Duodenal mucosa (tissue), 2 donors: Measurements from ENCODE around the gene RNF217.

Source experiments
- H3K27ac ChIP-seq: one replicate; pipeline ENCODE4 v1.7.0; 2013; ENCODE audit warnings: low read depth, low read length
- H3K27me3 ChIP-seq, 2 donors: one replicate each; pipeline ENCODE4 v1.7.0; 2013; ENCODE audit warnings: low read length in 2 of 2, control low read depth in 1 of 2; ENCODE audit not compliant: insufficient read depth in 2 of 2, control insufficient read depth in 1 of 2
- H3K36me3 ChIP-seq, 2 donors: one replicate each; pipeline ENCODE4 v1.7.0; 2013; ENCODE audit warnings: low read length in 2 of 2, control low read depth in 1 of 2; ENCODE audit not compliant: insufficient read depth in 2 of 2, control insufficient read depth in 1 of 2
- H3K4me1 ChIP-seq, 2 donors: one replicate each; pipeline ENCODE4 v1.7.0; 2013; ENCODE audit warnings: low read length in 2 of 2, control low read depth in 1 of 2; ENCODE audit not compliant: insufficient read depth in 2 of 2, control insufficient read depth in 1 of 2
- H3K4me3 ChIP-seq, 2 donors: one replicate each; pipeline ENCODE4 v1.7.0; 2013; ENCODE audit warnings: low read length in 2 of 2, low read depth in 1 of 2
- H3K9ac ChIP-seq, 2 donors: one replicate each; pipeline ENCODE4 v1.7.0; 2013; ENCODE audit warnings: low read length in 2 of 2, low read depth in 1 of 2
- H3K9me3 ChIP-seq, 2 donors: one replicate each; pipeline ENCODE4 v1.7.0; 2013; ENCODE audit warnings: low read length in 2 of 2, control low read depth in 1 of 2; ENCODE audit not compliant: control insufficient read depth in 1 of 2

Gene RNF217

GRCh38 chr6:125009578-125009977 lies 47.3 kb downstream of the RNF217 start:
- Histone ChIP-seq H3K27me3 (no peaks in the 10 kb centered on the region), H3K27ac (no peak overlapping the region), H3K4me1 (peaks cover 10 to 14% of the 10 kb centered on the region in 2 donors), H3K4me3 (no peak overlapping the region), H3K9me3 (no peaks in the 10 kb centered on the region), H3K9ac (no peak overlapping the region), H3K36me3 (no peaks in the 10 kb centered on the region)

GRCh38 chr6:125013938-125014660 lies 51.9 kb downstream of the RNF217 start:
- Histone ChIP-seq H3K27ac (no peak overlapping the region), H3K4me1 (peaks cover 3 to 4% of the 10 kb centered on the region in 2 donors), H3K9ac (no peak overlapping the region), H3K27me3 (no peaks in the 10 kb centered on the region), H3K36me3 (no peaks in the 10 kb centered on the region), H3K9me3 (no peaks in the 10 kb centered on the region), H3K4me3 (no peak overlapping the region)

- no peaks in the 10 kb centered on the region for H3K4me1 ChIP-seq
- no peak overlapping the region for H3K27ac ChIP-seq
- H3K9me3 ChIP-seq = no peaks in the 10 kb centered on the region
- no peak overlapping the region for H3K9ac ChIP-seq
- H3K36me3 ChIP-seq = no peaks in the 10 kb centered on the region
- H3K4me3 ChIP-seq = no peak overlapping the region
- no peaks in the 10 kb centered on the region for H3K27me3 ChIP-seq
These were observed 52.4 kb downstream of the RNF217 start for GRCh38 chr6:125014661-125014957.

- Histone ChIP-seq H3K4me3 (no peak overlapping the region), H3K9ac (no peak overlapping the region), H3K9me3 (no peaks in the 10 kb centered on the region), H3K36me3 (no peaks in the 10 kb centered on the region), H3K4me1 (peaks cover 0 to 3% of the 10 kb centered on the region in 2 donors), H3K27me3 (no peaks in the 10 kb centered on the region), H3K27ac (no peak overlapping the region)
These were observed 52.9 kb downstream of the RNF217 start for GRCh38 chr6:125015152-125015551.

- H3K4me1 ChIP-seq = peaks cover 0 to 15% of the 10 kb centered on the region in 2 donors
- no peaks in the 10 kb centered on the region for H3K27me3 ChIP-seq
- H3K9me3 ChIP-seq = no peaks in the 10 kb centered on the region
These were observed 55.9 kb downstream of the RNF217 start for GRCh38 chr6:125018136-125018535.

GRCh38 chr6:125019281-125019680 lies 57.0 kb downstream of the RNF217 start:
- Histone ChIP-seq H3K27me3 (no peaks in the 10 kb centered on the region), H3K9ac (no peak overlapping the region)

More at GRCh38 chr6:125018136-125018535, 55.9 kb downstream of the RNF217 start:
- no peak overlapping the region for H3K4me3 ChIP-seq
- H3K36me3 ChIP-seq = no peaks in the 10 kb centered on the region
- no peak overlapping the region for H3K27ac ChIP-seq
- no peak overlapping the region for H3K9ac ChIP-seq

GRCh38 chr6:125019918-125020317 lies 57.7 kb downstream of the RNF217 start:
- no peaks in the 10 kb centered on the region for H3K27me3 ChIP-seq
- no peak overlapping the region for H3K27ac ChIP-seq
- H3K4me1 ChIP-seq = peaks cover 0 to 15% of the 10 kb centered on the region in 2 donors
- H3K36me3 ChIP-seq = no peaks in the 10 kb centered on the region
- no peak overlapping the region for H3K9ac ChIP-seq
- H3K9me3 ChIP-seq = no peaks in the 10 kb centered on the region
- no peak overlapping the region for H3K4me3 ChIP-seq

More at GRCh38 chr6:125019281-125019680, 57.0 kb downstream of the RNF217 start:
- no peaks in the 10 kb centered on the region for H3K36me3 ChIP-seq
- H3K4me3 ChIP-seq = no peak overlapping the region
- H3K9me3 ChIP-seq = no peaks in the 10 kb centered on the region
- H3K4me1 ChIP-seq = peaks cover 0 to 15% of the 10 kb centered on the region in 2 donors
- no peak overlapping the region for H3K27ac ChIP-seq

GRCh38 chr6:125020385-125020784 lies 58.1 kb downstream of the RNF217 start:
- Histone ChIP-seq H3K27me3 (no peaks in the 10 kb centered on the region), H3K4me1 (peaks cover 0 to 15% of the 10 kb centered on the region in 2 donors), H3K9ac (no peak overlapping the region), H3K36me3 (no peaks in the 10 kb centered on the region), H3K9me3 (no peaks in the 10 kb centered on the region), H3K27ac (no peak overlapping the region), H3K4me3 (no peak overlapping the region)

GRCh38 chr6:125022391-125022989 lies 60.3 kb downstream of the RNF217 start:
- no peaks in the 10 kb centered on the region for H3K36me3 ChIP-seq
- H3K9me3 ChIP-seq = no peaks in the 10 kb centered on the region
- H3K27ac ChIP-seq = no peak overlapping the region
- H3K4me3 ChIP-seq = no peak overlapping the region
- H3K4me1 ChIP-seq = peaks cover 0 to 15% of the 10 kb centered on the region in 2 donors
- no peaks in the 10 kb centered on the region for H3K27me3 ChIP-seq
- H3K9ac ChIP-seq = no peak overlapping the region

GRCh38 chr6:125025164-125025854 lies 63.1 kb downstream of the RNF217 start:
- no peak overlapping the region for H3K27ac ChIP-seq
- no peak overlapping the region for H3K9ac ChIP-seq
- peaks cover 0 to 10% of the 10 kb centered on the region in 2 donors for H3K4me1 ChIP-seq
- H3K4me3 ChIP-seq = no peak overlapping the region
- no peaks in the 10 kb centered on the region for H3K27me3 ChIP-seq
- no peaks in the 10 kb centered on the region for H3K9me3 ChIP-seq
- H3K36me3 ChIP-seq = no peaks in the 10 kb centered on the region
